H1 (cell line): ENCODE data around the gene WDR45B. TPM values are rescaled to one million over a fixed set of nuclear protein-coding genes. Genes with fewer than 3 reads are reported as not detected.

Experiments used
- CTCF ChIA-PET: fragments of 300-600 bp; sonication (Branson Sonifier 250); formaldehyde crosslinking; loops from one replicate; lab custom pipeline; 2021; ENCODE audit not compliant: partially characterized antibody; lab: Charles Lee
- POLR2A ChIA-PET: fragments of 300-600 bp; sonication (Branson Sonifier 250); formaldehyde crosslinking; loops from one replicate; lab custom pipeline; 2021; ENCODE audit warnings: inconsistent platforms; ENCODE audit not compliant: partially characterized antibody; lab: Charles Lee
- DNase-seq, 2 experiments: peaks; one replicate each; pipeline versions ENCODE4 v3.0.0 to v3.0.0-alpha.2; 2010 to 2022; ENCODE audit warnings: low spot score in 2 of 2, low read depth in 1 of 2, mixed read lengths in 1 of 2
- FAIRE-seq: peaks from 2 replicates; lab custom pipeline; 2011; peaks lifted over from hg19 to GRCh38; lab: Jason Lieb, UNC
- H2AFZ ChIP-seq: 2 replicates; pipeline ENCODE4 v1.8.1; 2012; ENCODE audit warnings: low read length, inconsistent platforms
- H2AK5ac ChIP-seq: 2 replicates; pipeline ENCODE4 v1.6.1; 2013; ENCODE audit warnings: low read depth, low read length
- H2BK120ac ChIP-seq: replicated peaks from 2 replicates; pipeline ENCODE3; 2013; ENCODE audit warnings: low read depth, low read length, inconsistent platforms
- H2BK12ac ChIP-seq: 2 replicates; pipeline ENCODE4 v1.6.1; 2013; ENCODE audit warnings: low read depth, low read length
- H2BK15ac ChIP-seq: 2 replicates; pipeline ENCODE4 v1.6.1; 2013; ENCODE audit warnings: low read length
- H2BK20ac ChIP-seq: 2 replicates; pipeline ENCODE4 v1.6.1; 2013; ENCODE audit warnings: low read length
- H2BK5ac ChIP-seq: 2 replicates; pipeline ENCODE4 v1.6.1; 2013; ENCODE audit warnings: low read depth, low read length
- H3K14ac ChIP-seq: 2 replicates; pipeline ENCODE4 v1.6.1; 2013; ENCODE audit warnings: inconsistent platforms; ENCODE audit not compliant: insufficient read length
- H3K18ac ChIP-seq: 2 replicates; pipeline ENCODE4 v1.6.1; 2013; ENCODE audit warnings: low read length; ENCODE audit errors: extremely low read depth
- H3K23ac ChIP-seq: 2 replicates; pipeline ENCODE4 v1.6.1; 2013; ENCODE audit warnings: inconsistent platforms; ENCODE audit not compliant: insufficient read length
- H3K23me2 ChIP-seq: 2 replicates; pipeline ENCODE4 v1.6.1; 2013; ENCODE audit warnings: low read depth, low read length
- H3K27ac ChIP-seq: 2 replicates; pipeline ENCODE4 v1.6.1; 2011; ENCODE audit warnings: low read depth, low read length, inconsistent platforms
- H3K27me3 ChIP-seq, 4 experiments: replicated peaks in 1 of 4; 1 replicate in 1 of 4; 2 replicates in 3 of 4; pipeline versions ENCODE4 v1.6.1 to v1.8.1; 2011 to 2013; ENCODE audit warnings: low read length in 3 of 4, mild to moderate bottlenecking in 3 of 4, inconsistent platforms in 2 of 4, mixed read lengths in 2 of 4, moderate library complexity in 1 of 4; ENCODE audit not compliant: control insufficient read depth in 3 of 4, insufficient read depth in 3 of 4; ENCODE audit errors: extremely low read depth in 1 of 4
- H3K36me3 ChIP-seq, 4 experiments: 2 replicates each; pipeline versions ENCODE4 v1.6.1 to v1.8.1; 2011 to 2013; ENCODE audit warnings: mild to moderate bottlenecking in 4 of 4, low read length in 3 of 4, moderate library complexity in 2 of 4, control low read depth in 1 of 4, inconsistent platforms in 1 of 4; ENCODE audit not compliant: insufficient read depth in 4 of 4, control insufficient read depth in 2 of 4
- H3K4ac ChIP-seq: replicated peaks from 2 replicates; pipeline ENCODE3; 2013; ENCODE audit warnings: low read length, low read depth, mixed read lengths, inconsistent platforms; ENCODE audit not compliant: insufficient read length
- H3K4me1 ChIP-seq, 4 experiments: replicated peaks in 1 of 4; 1 replicate in 1 of 4; 2 replicates in 3 of 4; pipeline versions ENCODE4 v1.6.1 to v1.8.1; 2011 to 2013; ENCODE audit warnings: low read length in 3 of 4, inconsistent platforms in 2 of 4, mixed read lengths in 1 of 4; ENCODE audit not compliant: insufficient read depth in 4 of 4, control insufficient read depth in 3 of 4
- H3K4me2 ChIP-seq, 2 experiments: 2 replicates each; pipeline versions ENCODE4 v1.6.1 to v1.8.1; 2011 to 2013; ENCODE audit warnings: low read depth in 2 of 2, low read length in 2 of 2, control low read depth in 1 of 2, inconsistent platforms in 1 of 2, mild to moderate bottlenecking in 1 of 2; ENCODE audit not compliant: insufficient read depth in 1 of 2
- H3K4me3 ChIP-seq, 4 experiments: fragments of 200-600, 300-600 bp in 1 of 4; sonication (generic), shearing (Covaris generic), sonication (Bioruptor Twin) in 1 of 4; 2 replicates each; pipeline versions ENCODE4 v1.5.1 to v1.8.1; 2011 to 2016; ENCODE audit warnings: low read length in 4 of 4, low read depth in 3 of 4, control low read depth in 2 of 4, inconsistent platforms in 2 of 4, mild to moderate bottlenecking in 2 of 4, mixed read lengths in 1 of 4, moderate library complexity in 1 of 4; ENCODE audit not compliant: insufficient read depth in 2 of 4; ENCODE audit errors: extremely low read depth in 1 of 4
- H3K56ac ChIP-seq: replicated peaks from 2 replicates; pipeline ENCODE3; 2013; ENCODE audit warnings: low read depth, mild to moderate bottlenecking, mixed read lengths, low read length, inconsistent platforms; ENCODE audit not compliant: insufficient read length
- H3K79me1 ChIP-seq: 2 replicates; pipeline ENCODE4 v1.6.1; 2013; ENCODE audit warnings: low read depth, low read length, control low read depth
- H3K79me2 ChIP-seq, 2 experiments: 2 replicates each; pipeline versions ENCODE4 v1.6.1 to v1.8.1; 2012 to 2013; ENCODE audit warnings: low read length in 2 of 2, mild to moderate bottlenecking in 2 of 2, inconsistent platforms in 1 of 2; ENCODE audit not compliant: insufficient read depth in 2 of 2, control insufficient read depth in 1 of 2
- H3K9ac ChIP-seq, 4 experiments: replicated peaks in 1 of 4; 1 replicate in 1 of 4; 2 replicates in 3 of 4; pipeline versions ENCODE4 v1.6.1 to v1.8.1; 2011 to 2013; ENCODE audit warnings: low read depth in 3 of 4, low read length in 3 of 4, control low read depth in 2 of 4, mild to moderate bottlenecking in 2 of 4, moderate library complexity in 2 of 4, inconsistent platforms in 1 of 4; ENCODE audit errors: extremely low read depth in 1 of 4
- H3K9me3 ChIP-seq, 2 experiments: 2 replicates each; pipeline versions ENCODE4 v1.6.1 to v1.8.1; 2012 to 2013; ENCODE audit warnings: mild to moderate bottlenecking in 2 of 2, moderate library complexity in 2 of 2, control low read depth in 1 of 2, inconsistent platforms in 1 of 2, low read depth in 1 of 2, low read length in 1 of 2, mixed read lengths in 1 of 2; ENCODE audit not compliant: insufficient read depth in 2 of 2
- H4K20me1 ChIP-seq, 2 experiments: replicated peaks in 1 of 2; 2 replicates each; pipeline versions ENCODE3 to v1.8.1; 2011 to 2013; ENCODE audit warnings: inconsistent platforms in 2 of 2, low read length in 2 of 2, mild to moderate bottlenecking in 1 of 2; ENCODE audit not compliant: insufficient read depth in 2 of 2, control insufficient read depth in 1 of 2
- H4K5ac ChIP-seq: 2 replicates; pipeline ENCODE4 v1.6.1; 2013; ENCODE audit warnings: low read length, low read depth, mixed read lengths, inconsistent platforms; ENCODE audit not compliant: insufficient read length
- H4K8ac ChIP-seq: 2 replicates; pipeline ENCODE4 v1.8.0; 2013; ENCODE audit warnings: mild to moderate bottlenecking, moderate library complexity, low read length, inconsistent platforms; ENCODE audit not compliant: insufficient read depth; ENCODE audit errors: extremely low read depth
- H4K91ac ChIP-seq: replicated peaks from 2 replicates; pipeline ENCODE3; 2013; ENCODE audit warnings: low read length, mixed read lengths, inconsistent platforms; ENCODE audit not compliant: insufficient read length
- ATF2 ChIP-seq: IDR thresholded peaks from 2 replicates; pipeline ENCODE4 v1.6.1; 2012; ENCODE audit warnings: low read length, inconsistent platforms
- WGBS, 2 experiments: shearing (Covaris generic) in 1 of 2; methylation state at CpG; one replicate each; pipeline versions ENCODE4 v1.1.6 to v1.1.7; 2013 to 2015; ENCODE audit warnings: low lambda C conversion rate in 2 of 2, mixed read lengths in 2 of 2, inconsistent platforms in 1 of 2, low coverage in 1 of 2, missing lambda C conversion rate in 1 of 2; ENCODE audit not compliant: insufficient replicate concordance in 2 of 2, insufficient coverage in 1 of 2, insufficient read length in 1 of 2; ENCODE audit errors: extremely low coverage in 1 of 2, missing lambda C conversion rate in 1 of 2; 5-methylcytosine and 5-hydroxymethylcytosine counted together
- polyA plus RNA-seq, 7 experiments: library from polyadenylated mRNA; depleted of rRNA in 3 of 7; stranded (reverse) in 5 of 7; unstranded in 2 of 7; fragments of >200 nt in 5 of 7; fragments of 200-250 nt in 2 of 7; gene quantifications; 1 replicate in 5 of 7; 2 replicates in 1 of 7; 4 replicates in 1 of 7; pipeline versions ENCODE4 v1.2.1 to v1.2.3, GENCODE V29; 2011 to 2013; ENCODE audit warnings: missing spikeins in 2 of 7, mixed read lengths in 2 of 7
- total RNA-seq: library from RNA; stranded (reverse); fragmentation: NEBNext Ultra II Directional; extraction: Animal tissue kit (Norgen Biotek cat#: 25700); gene quantifications from 2 replicates; pipeline ENCODE4 v1.2.1, GENCODE V29; 2021

The WDR45B gene
- total and polyA plus RNA-seq, 2 of the 8 experiments (the other 6 are each of a cell fraction or from before 2014, with no cell fraction given) = 82.0 to 100 TPM

DNA sequence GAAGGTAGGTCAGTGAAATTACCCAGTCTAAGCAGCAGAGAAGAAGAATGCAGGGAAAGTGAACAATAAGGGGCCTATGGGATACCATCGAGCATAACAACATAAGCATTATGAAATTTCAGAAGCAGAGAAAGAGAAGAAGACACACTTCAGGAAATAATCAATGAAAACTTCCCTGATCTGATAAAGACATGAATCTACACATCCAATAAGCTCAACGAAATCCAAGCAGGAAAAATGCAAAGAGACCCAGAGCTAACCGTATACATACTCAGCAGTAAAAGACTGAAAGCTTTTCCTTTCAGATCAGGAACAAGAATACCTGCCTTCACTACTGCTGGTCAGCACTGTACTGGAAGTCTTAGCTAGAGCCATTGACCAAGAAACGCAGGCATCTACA is 38.6 kb downstream of the WDR45B start:
- Histone ChIP-seq H3K79me2 (no peaks in the 10 kb centered on the region), H3K9ac (no peak overlapping the region; a peak in 1 of 7 replicates), H4K8ac (no peak overlapping the region), H3K79me1 (no peaks in the 10 kb centered on the region), H3K18ac (no peak overlapping the region), H2BK20ac (no peak overlapping the region), H2AK5ac (no peak overlapping the region), H3K4ac (no peak overlapping the region), H4K5ac (no peak overlapping the region), H2AFZ (no peak overlapping the region), H2BK15ac (no peak overlapping the region), H3K4me2 (no peak overlapping the region), H2BK5ac (no peak overlapping the region), H2BK12ac (no peak overlapping the region), H3K56ac (no peak overlapping the region), H3K23ac (no peak overlapping the region), H4K91ac (no peak overlapping the region), H2BK120ac (no peak overlapping the region), H3K4me1 (0 out of 7 replicates have a peak, but pooled peaks cover 0 to 1% (median 0%) of the 10 kb centered on the region in 4 experiments), H3K27me3 (no peaks in the 10 kb centered on the region), H3K27ac (no peak overlapping the region), H4K20me1 (peaks cover 0 to 4% of the 10 kb centered on the region in 2 experiments), H3K9me3 (peaks cover 0 to 6% of the 10 kb centered on the region in 2 experiments; a peak in 2 of 4 replicates), H3K36me3 (peaks cover 2 to 19% (median 9%) of the 10 kb centered on the region in 4 experiments; a peak in 4 of 8 replicates), H3K14ac (no peak overlapping the region), H3K4me3 (no peak overlapping the region), H3K23me2 (no peaks in the 10 kb centered on the region)
- DNase-seq (no peak), FAIRE-seq (no peak)
- WGBS, 2 experiments = 91% methylated on average over 4 of the region's 4 CpGs; no CpG with 5 or more reads in 1 of the 2 experiments
- ChIA-PET CTCF (interaction anchor here (1.0 to 1.5 kb wide), 2 partner anchors 14 to 29 kb away, joined by 4 read pairs; no protein-coding TSS in a partner anchor), POLR2A (interaction anchor here (1.1 kb wide), 1 partner anchor 33 kb away, joined by 3 read pairs; no protein-coding TSS in a partner anchor)
- no peak for TF ChIP-seq ATF2
